NCI-H460 (cell line): ENCODE data around the gene CDH6. TPM values are rescaled to one million over a fixed set of nuclear protein-coding genes. Genes with fewer than 3 reads are reported as not detected.

Experiments used
- DNase-seq: peaks from one replicate; pipeline ENCODE4 v3.0.0-alpha.2; 2016; ENCODE audit warnings: low read depth; ENCODE audit errors: extremely low read depth
- total RNA-seq: library from RNA; depleted of rRNA; stranded (reverse); fragments of >200 nt; shearing (Covaris generic); gene quantifications from 2 replicates; pipeline ENCODE4 v1.2.3, GENCODE V29; 2014

CDH6 gene
- total RNA-seq, 1 experiment from 2014 or later = 0.20 TPM

DNA sequence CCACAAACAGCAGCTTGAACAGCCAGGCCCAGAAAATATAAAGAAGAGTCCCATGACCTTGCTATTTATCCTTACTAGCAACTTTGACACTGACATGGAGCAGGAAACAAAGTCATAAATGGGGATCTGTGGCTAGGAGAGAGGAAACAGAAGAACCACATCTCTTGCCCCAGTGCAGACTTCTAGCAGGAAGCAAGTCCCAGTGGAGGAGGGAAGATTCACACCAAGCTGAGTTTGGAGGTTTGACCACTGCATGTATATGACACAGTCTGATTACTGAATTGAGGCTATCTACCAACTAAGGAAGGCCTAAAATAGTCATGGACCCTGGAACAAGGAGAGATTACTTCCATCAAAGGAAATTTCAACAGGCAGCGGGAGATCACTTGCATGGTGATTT, 51.4 kb downstream of the CDH6 start:
- DNase-seq = no peak

DNA sequence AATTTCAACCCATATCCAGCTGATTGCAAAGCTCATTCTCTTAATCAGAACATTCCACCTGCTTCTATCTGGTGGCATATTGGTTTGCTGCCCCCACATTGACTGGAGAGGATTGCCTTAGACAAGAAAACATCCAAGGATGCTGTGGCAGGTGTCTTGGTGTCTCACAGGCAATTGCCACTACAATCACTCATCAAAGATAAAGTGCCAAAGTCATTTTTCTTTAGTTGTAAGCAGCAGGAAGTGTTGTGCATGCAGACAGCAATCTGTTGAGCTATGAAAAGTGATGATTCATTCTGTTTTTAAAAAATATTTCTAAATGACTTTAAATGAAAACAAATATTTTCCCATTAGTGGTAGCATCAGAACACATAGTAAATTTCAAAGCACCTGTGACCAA, 53.9 kb downstream of the CDH6 start:
- DNase-seq = no peak

DNA sequence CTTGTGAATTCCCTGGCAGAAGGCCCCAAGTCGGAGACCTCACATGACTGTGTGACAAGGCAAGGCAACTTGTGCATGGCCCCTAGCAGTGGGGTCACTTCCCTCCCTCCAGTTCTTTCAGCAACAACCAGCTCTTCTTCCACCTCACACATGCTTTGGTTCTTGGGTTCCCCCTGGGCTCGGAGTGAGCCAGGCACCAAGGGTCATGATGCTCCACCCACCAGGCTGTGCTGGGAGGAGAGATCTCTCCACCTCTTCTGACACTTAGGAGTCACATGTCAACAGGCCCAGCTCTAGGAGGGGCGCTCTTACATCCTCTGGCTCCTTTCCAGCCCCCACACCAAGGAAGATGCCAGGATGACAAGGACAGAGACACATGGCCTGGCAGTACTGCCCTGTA, 56.7 kb downstream of the CDH6 start:
- DNase-seq = no peak

DNA sequence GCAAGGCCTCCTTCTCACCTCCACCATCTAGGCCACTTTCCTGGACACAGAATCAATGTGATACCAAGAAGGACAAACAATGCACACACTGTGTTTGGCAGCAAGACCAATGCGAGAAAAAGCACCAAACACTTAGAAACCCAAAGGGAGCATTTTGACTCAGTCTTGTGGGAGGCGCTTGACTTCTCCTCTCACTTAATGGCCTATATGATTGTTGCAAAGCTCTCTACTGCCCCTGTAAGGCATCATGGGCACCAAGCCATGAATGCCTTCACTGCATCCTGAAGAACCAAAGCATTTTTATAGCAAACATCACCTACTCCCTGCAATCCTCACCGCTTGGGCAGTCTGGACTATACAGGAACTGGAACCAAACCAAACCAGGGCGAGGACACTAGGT, 57.5 kb downstream of the CDH6 start:
- no peak for DNase-seq

DNA sequence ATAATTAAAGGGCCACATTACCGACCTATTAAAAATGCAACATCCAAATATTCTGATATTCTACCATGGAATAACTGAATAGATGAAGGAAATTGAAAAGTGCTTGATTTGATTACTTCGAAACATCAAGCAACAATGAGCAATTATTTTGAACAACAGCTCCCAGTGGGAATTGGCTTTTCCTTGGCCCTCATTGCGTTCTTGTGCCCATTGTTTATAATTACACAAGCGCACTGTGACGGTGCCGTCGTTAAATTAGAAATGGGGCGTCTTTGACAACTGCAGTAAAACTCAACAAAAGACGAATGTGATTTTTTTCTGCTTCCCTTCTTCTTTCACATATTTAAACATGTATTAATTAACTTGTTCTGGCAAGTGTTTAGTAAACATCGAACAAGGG, 61.6 kb downstream of the CDH6 start:
- DNase-seq = no peak

DNA sequence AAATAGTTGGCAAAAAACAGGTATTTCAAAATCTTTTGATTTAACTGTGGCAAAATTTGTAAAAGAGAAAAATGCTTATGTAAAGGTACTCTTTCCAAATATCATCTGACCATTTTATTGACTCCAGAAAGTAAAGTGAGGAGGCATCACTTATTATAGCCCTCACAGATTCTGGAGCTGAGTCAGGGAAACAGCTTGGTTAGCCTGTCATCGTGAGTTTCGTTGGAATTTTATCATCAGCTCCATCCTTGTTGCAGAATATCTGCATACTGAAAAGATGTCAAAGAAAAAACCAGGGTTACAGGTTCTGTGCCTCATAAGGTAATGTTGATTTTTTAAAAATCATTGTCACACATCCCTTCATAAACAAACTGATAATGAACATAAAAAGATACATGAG, 74.8 kb downstream of the CDH6 start:
- no peak for DNase-seq

DNA sequence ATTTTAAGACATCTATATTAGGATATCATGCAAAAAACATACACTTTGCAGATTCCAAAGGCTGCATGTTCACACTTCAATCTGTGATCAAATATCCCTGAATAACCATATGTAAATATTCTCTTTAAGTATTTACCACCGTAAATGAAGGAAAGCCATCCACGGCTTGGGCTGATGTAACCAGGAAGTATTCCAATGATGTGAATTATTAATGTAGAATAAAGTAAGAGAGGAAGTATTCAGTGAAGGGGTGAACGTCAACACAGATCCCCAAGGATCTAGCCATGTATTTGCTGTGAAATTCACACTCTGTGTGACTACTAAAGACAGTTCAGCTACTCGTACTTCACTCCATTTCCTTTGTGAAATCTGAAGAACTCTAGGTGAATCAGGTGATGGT, 75.2 kb downstream of the CDH6 start:
- no peak for DNase-seq

DNA sequence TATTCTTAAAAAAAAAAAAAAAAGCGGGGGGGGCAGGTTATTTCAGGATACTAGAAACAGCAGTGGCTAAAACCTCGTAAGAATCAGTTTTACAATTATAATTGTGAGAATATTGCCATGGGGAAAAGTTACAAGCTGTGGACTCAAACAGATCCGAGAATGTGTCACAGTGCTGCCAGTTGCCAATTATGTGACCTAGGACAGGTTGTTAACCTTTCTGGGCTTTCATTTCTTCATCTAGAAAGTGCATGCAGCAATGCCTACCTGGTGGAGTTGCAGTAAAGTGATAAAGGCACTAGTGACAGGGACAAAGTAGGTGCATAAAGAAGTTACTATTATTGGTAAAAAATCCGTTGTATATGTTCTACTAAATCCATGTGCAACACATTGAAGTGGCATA, 75.8 kb downstream of the CDH6 start:
- DNase-seq = no peak

DNA sequence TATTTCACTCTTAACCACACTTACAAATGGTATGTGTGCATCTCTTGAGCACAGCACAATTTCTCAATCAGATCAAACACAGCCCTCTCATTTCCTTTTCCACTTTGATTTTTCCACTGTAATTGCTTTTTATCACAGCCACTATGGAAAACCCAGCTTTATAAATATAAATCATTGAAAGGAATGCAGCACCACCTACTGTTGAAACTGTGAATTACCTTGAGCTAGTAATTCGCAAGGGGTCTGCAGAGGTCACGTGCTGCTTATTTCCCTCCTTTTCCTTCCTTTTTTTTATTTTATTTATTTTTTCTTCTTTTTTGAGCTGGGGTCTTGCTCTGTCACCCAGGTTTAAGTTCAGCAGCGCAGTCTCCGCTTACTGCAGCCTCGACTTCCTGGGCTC, 76.9 kb downstream of the CDH6 start:
- DNase-seq = peak; percentile 7

DNA sequence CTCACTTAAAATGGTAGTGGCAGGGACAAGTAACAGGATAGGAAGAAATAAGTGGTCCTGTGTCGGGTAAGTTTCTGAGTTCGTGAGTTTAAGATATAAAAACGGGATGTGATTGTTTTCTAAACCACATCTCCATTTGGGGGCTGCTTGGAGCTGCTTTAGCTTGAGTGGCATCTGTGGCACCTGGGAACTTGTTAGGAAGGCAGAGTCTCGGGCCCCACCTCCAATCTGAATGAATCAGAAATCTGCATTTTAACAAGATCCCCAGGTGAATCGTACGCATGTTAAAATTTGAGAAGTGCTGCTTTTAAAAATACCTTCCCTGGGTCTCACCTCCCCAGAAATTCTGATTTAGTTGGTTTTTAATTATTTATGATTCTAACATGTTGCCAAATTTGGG, 78.1 kb downstream of the CDH6 start:
- no peak for DNase-seq

DNA sequence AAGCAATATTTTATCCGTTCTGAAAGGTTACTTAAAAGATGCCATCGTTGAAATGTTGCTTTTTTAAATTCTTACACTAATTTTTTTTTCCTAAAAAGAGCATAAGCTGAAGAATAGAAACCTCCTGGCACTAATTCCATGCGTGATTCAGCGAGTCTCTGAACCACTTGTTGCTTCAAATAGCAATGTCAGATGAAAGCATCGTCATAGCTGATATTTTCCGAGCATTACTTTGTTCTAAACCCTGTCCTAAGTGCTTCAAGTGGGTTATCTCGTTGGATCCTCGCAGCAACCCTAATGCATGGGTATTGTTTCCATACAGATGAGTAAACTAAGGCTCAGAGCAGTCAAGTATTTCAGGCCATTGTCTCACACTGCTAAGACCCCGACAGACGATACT, 79.7 kb downstream of the CDH6 start:
- DNase-seq = no peak

DNA sequence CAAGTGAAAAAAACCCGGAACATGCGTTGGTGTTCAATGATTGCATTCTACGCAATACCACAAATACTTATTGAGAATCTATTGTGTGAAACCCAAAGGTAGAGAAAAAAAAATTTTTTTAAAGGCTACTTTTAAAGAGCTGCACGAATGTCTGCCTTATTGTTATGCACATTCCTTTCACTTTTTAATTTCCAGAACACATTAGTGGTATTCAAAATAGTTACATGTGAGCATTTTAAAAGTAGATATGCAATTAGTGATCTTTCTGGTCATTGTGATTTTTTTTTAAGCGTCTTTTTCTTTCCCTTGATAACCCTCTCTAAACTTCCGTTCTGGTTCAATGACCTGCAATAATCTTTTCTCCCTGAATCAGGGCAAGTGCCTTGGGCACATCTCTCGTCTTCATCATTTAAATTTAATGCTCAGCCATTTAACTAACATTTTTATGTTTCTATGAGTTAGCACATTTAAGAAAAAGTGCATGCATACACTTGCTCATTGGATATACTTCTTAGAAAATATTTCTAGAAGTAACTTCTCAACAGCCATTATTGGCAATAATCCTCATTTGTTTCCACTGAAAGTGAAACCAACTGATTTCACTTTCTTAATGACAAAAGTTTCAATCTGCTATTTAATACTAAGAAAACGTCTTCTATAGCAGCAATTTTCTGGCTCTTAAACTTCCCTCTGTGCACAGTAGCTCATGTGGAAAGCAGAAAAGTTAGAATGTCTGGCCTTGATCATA, 80.3 kb downstream of the CDH6 start:
- DNase-seq = no peak

DNA sequence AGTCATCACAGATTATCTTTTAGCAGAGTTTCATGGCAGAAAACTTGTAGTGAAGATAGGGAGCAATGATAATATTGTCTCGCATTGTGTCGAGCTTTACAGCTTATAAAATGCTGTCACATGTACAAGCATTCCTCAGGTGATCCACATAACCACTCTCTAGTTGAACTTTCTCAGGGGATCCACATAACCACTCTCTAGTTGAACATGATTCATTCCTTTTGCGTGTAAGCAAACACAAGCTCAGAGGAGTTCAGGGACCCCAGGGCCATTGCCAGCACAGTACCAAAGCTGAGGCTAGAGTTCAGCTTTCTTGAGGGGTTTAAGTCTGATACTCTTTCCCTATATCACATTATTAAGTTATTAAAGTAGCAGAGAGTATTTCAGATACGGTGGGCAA, 86.7 kb downstream of the CDH6 start:
- no peak for DNase-seq

DNA sequence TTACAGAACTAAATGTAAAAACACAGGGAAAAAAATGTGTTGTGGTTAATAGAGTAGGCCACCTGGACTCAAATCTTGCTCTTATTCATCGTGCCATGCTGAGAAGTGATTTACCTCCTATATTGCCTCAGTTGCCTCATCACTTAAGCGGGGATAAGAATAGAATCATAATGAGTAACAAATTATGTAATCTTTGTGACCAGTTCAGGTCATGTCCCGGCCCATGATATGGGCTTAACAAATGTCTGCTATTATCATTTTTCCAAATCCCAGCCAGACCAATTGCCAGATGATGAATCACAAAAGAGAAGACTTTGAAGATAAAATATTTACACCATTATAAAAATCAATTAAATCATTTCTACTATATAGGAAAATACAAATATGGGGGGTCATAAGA, 89.8 kb downstream of the CDH6 start:
- DNase-seq = no peak

DNA sequence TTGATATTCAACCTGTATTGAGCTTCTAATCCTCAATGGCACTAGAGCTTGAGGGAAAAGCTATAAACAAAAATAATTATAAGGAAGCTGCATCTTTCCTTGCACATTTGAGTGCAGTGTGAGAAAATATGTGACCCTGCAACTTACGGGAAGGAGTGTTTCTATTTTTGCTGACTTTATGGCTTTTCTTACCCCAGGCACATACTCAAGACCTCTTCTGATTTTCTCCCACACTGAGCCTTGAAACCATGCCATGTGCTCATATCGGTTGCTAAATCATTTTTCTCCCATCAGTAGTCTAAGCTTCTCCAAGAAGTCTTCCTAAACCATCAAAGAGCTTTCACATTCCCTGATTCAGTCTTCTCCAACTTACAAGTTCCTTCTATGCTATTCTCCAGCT, 91.5 kb downstream of the CDH6 start:
- no peak for DNase-seq

DNA sequence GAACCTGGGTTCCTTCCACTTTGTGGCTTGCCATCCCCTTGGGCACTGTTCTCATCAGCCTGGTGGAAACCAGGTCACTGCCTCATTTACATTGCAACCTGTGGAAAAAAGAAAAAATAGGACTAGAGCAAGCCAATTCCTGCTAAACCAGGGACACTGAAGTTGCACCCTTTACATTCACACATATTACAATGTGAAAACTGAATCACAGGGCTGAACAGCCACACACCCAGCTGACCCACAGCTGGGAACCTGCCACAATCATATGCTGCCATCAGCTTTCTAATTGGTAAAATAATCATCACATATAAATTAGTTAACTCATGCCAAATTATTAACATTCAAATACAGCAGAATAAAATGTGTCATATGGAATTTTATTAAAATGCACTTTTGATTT, 94.5 kb downstream of the CDH6 start:
- DNase-seq = no peak

DNA sequence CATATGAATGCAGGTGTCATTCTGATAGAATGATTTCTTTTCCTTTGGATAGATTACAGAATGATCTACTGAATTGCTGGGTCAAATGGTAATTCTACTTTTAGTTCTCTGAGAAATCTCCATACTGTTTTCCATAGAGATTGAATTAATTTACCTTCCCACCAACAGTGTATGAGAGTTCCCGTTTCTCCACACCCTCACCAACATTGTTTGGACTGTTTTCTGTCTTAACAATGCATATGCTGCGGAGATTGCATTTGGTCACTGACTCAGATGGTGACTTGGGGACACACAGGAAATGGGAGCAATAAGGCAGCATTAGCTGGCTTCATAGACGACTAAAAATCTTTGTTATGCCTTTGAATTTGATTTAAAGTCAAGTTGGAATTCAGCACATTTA, 95.9 kb downstream of the CDH6 start:
- DNase-seq = no peak

DNA sequence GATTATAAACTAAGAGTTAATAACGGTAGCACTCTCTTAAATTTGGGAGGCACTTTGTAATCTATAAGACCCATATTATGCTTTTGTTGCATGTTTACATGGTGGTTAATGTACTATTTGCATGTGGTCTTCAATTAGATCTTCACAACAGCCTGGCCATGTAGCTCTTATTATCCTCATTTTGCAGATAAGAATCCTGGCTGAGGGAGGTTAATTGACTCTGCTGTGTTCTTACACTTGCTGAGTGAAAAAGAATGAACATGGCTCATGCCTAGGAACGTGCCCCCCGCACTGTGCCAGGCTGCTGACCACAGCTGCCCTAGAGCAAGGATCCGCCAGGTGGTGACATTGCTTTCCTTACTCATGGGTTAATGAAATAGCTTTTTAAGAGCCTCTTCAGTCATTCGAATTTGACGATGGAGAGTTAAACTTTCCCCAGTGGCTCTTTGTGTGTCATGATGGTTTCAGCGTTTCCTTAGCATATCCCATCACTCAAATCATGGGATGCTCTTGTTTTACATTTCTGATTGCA, 97.9 kb downstream of the CDH6 start:
- no peak for DNase-seq

DNA sequence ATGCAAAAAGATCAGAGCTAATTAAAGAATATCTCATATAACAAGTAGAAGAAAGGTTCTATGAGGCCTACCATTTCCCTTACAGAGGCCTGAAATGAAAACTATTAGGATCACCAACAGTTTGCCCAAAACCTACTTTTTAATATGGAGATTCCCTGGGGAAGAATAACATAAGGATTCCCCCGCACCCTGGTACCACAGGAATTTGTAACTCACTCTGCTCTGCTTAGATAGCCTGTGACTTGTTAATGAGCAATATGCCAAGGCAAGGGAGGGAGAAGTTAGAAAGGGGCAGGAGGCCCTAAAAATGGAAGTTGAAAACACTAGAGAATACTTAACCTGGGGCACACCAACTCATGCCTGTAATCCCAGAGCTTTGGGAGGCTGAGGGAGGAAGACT, 107.0 kb downstream of the CDH6 start:
- no peak for DNase-seq

DNA sequence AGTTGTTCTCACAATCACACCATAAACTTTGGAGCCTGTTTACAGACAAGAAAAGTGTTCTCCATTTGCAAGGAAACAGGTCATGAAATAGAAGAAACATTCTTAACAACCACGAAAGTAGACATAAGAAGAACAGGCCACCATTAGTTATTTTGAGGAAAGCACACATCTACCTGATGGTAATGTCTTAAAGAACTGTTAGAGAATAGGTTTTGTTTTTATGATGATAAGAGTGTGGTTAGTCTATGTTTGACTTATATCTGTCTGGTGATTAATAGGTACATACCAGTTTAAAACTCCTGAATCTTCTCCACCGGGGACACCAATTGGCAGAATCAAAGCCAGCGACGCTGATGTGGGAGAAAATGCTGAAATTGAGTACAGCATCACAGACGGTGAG, 108.3 kb downstream of the CDH6 start:
- no peak for DNase-seq

DNA sequence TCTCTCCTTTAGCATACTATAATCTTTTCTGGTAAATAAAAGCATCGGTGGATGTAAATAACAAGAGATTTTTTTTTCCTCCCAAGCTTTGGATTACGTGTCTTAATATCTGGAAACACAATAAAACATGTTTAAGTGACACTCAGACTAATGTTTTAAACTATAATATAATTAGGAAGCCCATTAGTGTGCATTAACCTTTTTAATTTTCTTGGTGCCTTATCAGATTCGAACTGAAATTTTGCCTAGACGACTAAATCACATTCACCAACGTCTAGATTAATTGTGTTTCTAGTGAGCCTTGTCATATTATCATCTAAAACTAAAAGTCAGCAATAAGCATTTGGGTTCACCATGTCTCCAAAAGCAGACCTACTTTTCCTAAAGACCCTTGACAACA, 110.2 kb downstream of the CDH6 start:
- no peak for DNase-seq

DNA sequence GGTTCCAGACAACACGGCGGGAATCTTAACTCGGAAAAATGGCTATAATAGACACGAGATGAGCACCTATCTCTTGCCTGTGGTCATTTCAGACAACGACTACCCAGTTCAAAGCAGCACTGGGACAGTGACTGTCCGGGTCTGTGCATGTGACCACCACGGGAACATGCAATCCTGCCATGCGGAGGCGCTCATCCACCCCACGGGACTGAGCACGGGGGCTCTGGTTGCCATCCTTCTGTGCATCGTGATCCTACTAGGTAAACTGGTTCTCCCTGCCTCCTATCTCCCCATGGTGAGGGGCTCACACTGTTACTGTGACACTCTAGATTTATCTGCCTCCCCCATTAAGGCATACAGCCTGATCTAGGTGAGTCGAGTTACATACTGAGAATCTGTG, 124.2 kb downstream of the CDH6 start:
- DNase-seq = no peak

DNA sequence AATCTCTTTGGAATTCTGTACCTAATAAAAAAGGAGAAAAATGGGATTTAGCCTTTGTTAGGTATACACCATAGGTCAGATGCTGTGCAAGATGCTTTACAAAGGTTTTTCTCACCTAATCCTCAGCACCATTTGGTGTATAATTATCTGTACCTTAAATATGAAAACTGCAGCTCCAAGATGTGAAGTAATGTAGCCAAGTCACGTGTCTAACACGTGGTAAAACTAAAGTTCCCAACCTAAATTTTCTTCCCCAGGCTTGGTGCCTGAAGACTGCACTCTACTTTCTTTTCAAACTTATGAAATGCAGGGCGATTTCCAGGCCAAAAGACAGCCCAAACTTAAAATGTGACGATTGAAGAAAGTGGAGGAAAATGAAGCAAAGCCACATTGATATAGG, 125.8 kb downstream of the CDH6 start:
- DNase-seq = no peak
